Stomach (tissue), 9 donors: Measurements from ENCODE around the gene CYB5B. TPM values are rescaled to one million over a fixed set of nuclear protein-coding genes. Genes with fewer than 3 reads are reported as not detected.

ENCODE experiments used
- DNase-seq, 2 donors: peaks; one replicate each; pipeline versions ENCODE4 v3.0.0 to v3.0.0-alpha.2; 2013 to 2019
- H3K27ac ChIP-seq, 5 donors: fragments of 200-600 bp in 4 of 5; sonication (generic) in 4 of 5; one replicate each; pipeline ENCODE4 v1.5.1; 2013 to 2019; ENCODE audit warnings: mild to moderate bottlenecking in 1 of 5, moderate library complexity in 1 of 5
- H3K27me3 ChIP-seq, 3 donors: fragments of 200-600 bp; sonication (generic); one replicate each; pipeline ENCODE4 v1.5.1; 2017 to 2019; ENCODE audit warnings: mixed run types in 1 of 3
- H3K36me3 ChIP-seq, 4 donors: fragments of 200-600 bp; sonication (generic); 1 replicate in 3 of 4; 2 replicates in 1 of 4; pipeline ENCODE4 v1.5.1; 2016 to 2019
- H3K4me1 ChIP-seq, 4 donors: fragments of 200-600 bp; sonication (generic); one replicate each; pipeline ENCODE4 v1.5.1; 2016 to 2019
- H3K4me3 ChIP-seq, 4 donors: fragments of 200-600 bp; sonication (generic) in 3 of 4; one replicate each; pipeline ENCODE4 v1.5.1; 2016 to 2019; ENCODE audit warnings: mild to moderate bottlenecking in 1 of 4
- H3K9me3 ChIP-seq, 4 donors: fragments of 200-600 bp; sonication (generic); one replicate each; pipeline ENCODE4 v1.5.1; 2016 to 2019
- EP300 ChIP-seq: sonication (generic); formaldehyde crosslinking; IDR thresholded peaks from one replicate; pipeline ENCODE4 v1.6.1; 2017; ENCODE audit warnings: antibody characterized with exemption
- POLR2A ChIP-seq, 4 donors: fragments of 450-650 bp; IDR thresholded peaks; one replicate each; pipeline ENCODE4 v1.6.1; 2016; ENCODE audit warnings: antibody characterized with exemption in 4 of 4, control low read depth in 2 of 4, mild to moderate bottlenecking in 1 of 4, moderate library complexity in 1 of 4
- POLR2AphosphoS5 ChIP-seq, 3 donors: sonication (generic); formaldehyde crosslinking; IDR thresholded peaks; one replicate each; pipeline ENCODE4 v1.6.1; 2016; ENCODE audit warnings: antibody characterized with exemption in 3 of 3
- WGBS, 5 donors: extraction: QIAGEN DNeasy Blood & Tissue Kit in 3 of 5; methylation state at CpG; one replicate each; pipeline versions ENCODE4 v1.1.5 to v1.1.7; 2013 to 2018; 5-methylcytosine and 5-hydroxymethylcytosine counted together
- intact Hi-C: fragments of 100-400 bp; cut with DNase I; formaldehyde crosslinking; loops from one replicate; pipeline ENCODE4 v1.15.1; 2023; ENCODE audit warnings: low total_unique reads
- polyA plus RNA-seq, 3 donors: library from polyadenylated mRNA; stranded (reverse); fragments of 200-250 nt; gene quantifications; one replicate each; pipeline ENCODE4 v1.2.3, GENCODE V29; 2013
- total RNA-seq, 5 donors: library from RNA; depleted of rRNA; stranded (reverse); fragments of >200 nt; gene quantifications; one replicate each; pipeline versions ENCODE4 v1.1.0 to v1.2.3, GENCODE V29; 2014 to 2016
- TF ChIP-seq, protein P1 (sequence below), 7 experiments: fragments of 450-650 bp in 4 of 7; fragments of 200-600 bp in 3 of 7; sonication (generic) in 3 of 7; IDR thresholded peaks; one replicate each; pipeline ENCODE4 v1.5.1; 2016 to 2019; ENCODE audit warnings: antibody characterized with exemption in 7 of 7, control low read depth in 2 of 7, mild to moderate bottlenecking in 1 of 7
- donor health status: healthy with polysubstance abuse.
- donor health status: Bipolar disorder and iron deficiency.
- donor health status: healthy.

Gene CYB5B
- total and polyA plus RNA-seq, 8 donors: 9.3 to 76.3 (median 49.8) TPM

DNA sequence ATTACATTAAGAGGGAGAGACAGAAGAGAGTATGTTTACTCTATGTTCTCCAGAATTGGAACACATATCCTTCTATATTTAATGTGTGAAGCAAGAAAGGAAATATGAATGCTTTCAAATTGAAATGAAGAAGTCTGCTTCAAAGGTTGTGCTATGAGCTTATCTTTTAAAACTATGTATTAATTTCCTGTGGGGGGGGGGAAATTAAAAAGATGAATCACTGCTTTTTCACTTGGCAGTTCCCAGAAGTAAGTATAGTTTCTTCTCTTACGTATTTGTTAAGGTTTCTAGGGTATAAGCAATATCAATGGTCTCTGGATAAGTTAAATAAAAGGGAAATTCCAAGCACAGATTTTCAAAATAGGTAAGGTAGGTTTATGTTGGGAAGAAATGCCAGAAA is 45.7 kb upstream of the CYB5B start:
- Histone ChIP-seq H3K27me3 (no peaks in the 10 kb centered on the region), H3K4me1 (peaks cover under 1 to 30% (median 11%) of the 10 kb centered on the region in 4 donors), H3K9me3 (no peaks in the 10 kb centered on the region), H3K4me3 (no peak overlapping the region), H3K27ac (no peak overlapping the region), H3K36me3 (peaks cover 10 to 81% (median 76%) of the 10 kb centered on the region in 4 donors)
- no peak for DNase-seq
- TF ChIP-seq EP300: no peak
- no peak for TF ChIP-seq POLR2A (IDR thresholded peaks at IDR 0.05)
- TF ChIP-seq POLR2AphosphoS5 (IDR thresholded peaks at IDR 0.05): no peak
- TF ChIP-seq, protein P1, sequence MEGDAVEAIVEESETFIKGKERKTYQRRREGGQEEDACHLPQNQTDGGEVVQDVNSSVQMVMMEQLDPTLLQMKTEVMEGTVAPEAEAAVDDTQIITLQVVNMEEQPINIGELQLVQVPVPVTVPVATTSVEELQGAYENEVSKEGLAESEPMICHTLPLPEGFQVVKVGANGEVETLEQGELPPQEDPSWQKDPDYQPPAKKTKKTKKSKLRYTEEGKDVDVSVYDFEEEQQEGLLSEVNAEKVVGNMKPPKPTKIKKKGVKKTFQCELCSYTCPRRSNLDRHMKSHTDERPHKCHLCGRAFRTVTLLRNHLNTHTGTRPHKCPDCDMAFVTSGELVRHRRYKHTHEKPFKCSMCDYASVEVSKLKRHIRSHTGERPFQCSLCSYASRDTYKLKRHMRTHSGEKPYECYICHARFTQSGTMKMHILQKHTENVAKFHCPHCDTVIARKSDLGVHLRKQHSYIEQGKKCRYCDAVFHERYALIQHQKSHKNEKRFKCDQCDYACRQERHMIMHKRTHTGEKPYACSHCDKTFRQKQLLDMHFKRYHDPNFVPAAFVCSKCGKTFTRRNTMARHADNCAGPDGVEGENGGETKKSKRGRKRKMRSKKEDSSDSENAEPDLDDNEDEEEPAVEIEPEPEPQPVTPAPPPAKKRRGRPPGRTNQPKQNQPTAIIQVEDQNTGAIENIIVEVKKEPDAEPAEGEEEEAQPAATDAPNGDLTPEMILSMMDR (IDR thresholded peaks at IDR 0.05): no peak
- 59 to 84% (median 75%) methylated on average over 1 of the region's 1 CpG for WGBS, 5 donors
- intact Hi-C loops: no loop called here

DNA sequence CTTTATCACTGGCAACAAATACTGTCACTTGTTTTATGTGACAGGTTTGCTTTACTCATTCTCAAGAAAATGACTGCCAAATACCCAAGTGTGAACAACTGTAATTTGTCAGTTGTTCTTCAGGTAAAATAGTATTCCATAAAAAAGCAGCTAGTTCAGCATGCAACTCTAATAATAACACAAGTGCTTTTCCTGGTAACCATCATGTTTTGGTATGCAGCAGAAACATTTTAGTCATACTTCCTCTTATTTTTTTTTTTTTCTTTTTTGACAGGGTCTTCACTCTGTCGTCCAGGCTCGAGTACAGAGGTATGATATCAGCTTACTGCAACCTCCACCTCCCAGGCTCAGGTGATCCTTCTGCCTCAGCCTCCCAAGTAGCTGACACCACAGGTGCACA is 43.2 kb upstream of the CYB5B start:
- no peak for DNase-seq
- intact Hi-C loops: no loop called here
- TF ChIP-seq, protein P1 (IDR thresholded peaks at IDR 0.05): no peak
- TF ChIP-seq POLR2A (IDR thresholded peaks at IDR 0.05) (no peak), POLR2AphosphoS5 (IDR thresholded peaks at IDR 0.05) (no peak), EP300 (no peak)
- peaks cover 14 to 46% (median 30%) of the 10 kb centered on the region in 4 donors for H3K4me1 ChIP-seq
- H3K4me3 ChIP-seq: no peak overlapping the region
- no peaks in the 10 kb centered on the region for H3K27me3 ChIP-seq
- no peak overlapping the region for H3K27ac ChIP-seq
- H3K9me3 ChIP-seq: no peaks in the 10 kb centered on the region
- 50 to 88% (median 65%) methylated on average over 2 of the region's 2 CpGs for whole genome bisulfite sequencing, 5 donors
- H3K36me3 ChIP-seq: peaks cover 10 to 77% (median 72%) of the 10 kb centered on the region in 4 donors

DNA sequence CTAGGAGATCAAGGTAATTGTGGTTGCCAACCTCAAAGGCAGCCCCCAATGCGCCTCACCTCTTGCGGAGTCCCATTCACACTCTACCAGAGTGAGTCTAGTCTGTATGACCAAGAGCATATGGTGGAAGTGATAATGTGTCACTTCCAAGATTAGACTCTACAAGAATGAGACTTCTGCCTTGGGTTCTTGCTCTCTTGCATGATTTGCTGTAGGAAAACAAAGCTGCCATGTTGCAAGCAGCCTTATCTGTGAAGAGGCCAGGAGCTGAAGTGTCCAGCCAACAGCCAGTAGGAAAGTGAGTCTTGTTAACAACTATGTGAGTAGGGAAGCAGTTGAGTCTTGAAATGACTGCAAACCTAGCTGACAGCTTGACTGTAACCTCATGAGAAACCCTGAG is 42.0 kb upstream of the CYB5B start:
- 96 to 100% (median 99%) methylated on average over 2 of the region's 2 CpGs for WGBS, 5 donors
- H3K27me3 ChIP-seq: no peaks in the 10 kb centered on the region
- intact Hi-C loops: no loop called here
- H3K9me3 ChIP-seq: no peaks in the 10 kb centered on the region
- DNase-seq: no peak
- H3K4me1 ChIP-seq: peaks cover 14 to 48% (median 31%) of the 10 kb centered on the region in 4 donors
- TF ChIP-seq, protein P1 (IDR thresholded peaks at IDR 0.05): no peak
- TF ChIP-seq POLR2A (IDR thresholded peaks at IDR 0.05) (no peak), EP300 (no peak), POLR2AphosphoS5 (IDR thresholded peaks at IDR 0.05) (no peak)
- peaks cover 10 to 68% (median 66%) of the 10 kb centered on the region in 4 donors for H3K36me3 ChIP-seq
- H3K27ac ChIP-seq: no peak overlapping the region
- H3K4me3 ChIP-seq: no peak overlapping the region

DNA sequence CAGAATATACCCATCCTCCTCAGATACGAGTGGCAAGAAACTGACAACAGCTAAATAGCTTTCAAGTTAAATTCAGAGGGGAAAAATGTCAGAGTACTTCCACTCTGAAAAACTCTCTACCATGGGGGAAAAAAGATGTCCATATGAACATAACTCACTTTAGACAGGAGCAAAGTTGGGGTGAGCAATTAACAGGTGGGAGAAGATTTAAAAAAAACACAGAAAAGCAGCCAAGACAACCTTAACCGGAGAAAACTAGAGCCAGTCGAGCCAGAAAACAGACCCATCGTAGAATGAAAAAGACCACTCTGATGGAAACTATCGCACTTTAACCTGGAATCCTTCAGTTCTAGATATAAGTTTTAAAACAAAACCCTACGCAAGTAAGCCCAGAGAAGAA is 39.4 kb upstream of the CYB5B start:
- Histone ChIP-seq H3K27ac (peak overlapping the region; percentile 89 to 98 (median 92)), H3K36me3 (peaks cover 8 to 44% (median 41%) of the 10 kb centered on the region in 4 donors), H3K9me3 (no peaks in the 10 kb centered on the region), H3K4me1 (peaks cover 14 to 48% (median 28%) of the 10 kb centered on the region in 4 donors), H3K4me3 (peak overlapping the region; percentile 73 to 85 (median 80)), H3K27me3 (no peaks in the 10 kb centered on the region)
- WGBS, 5 donors: 2 to 3% (median 2%) methylated on average over 6 of the region's 6 CpGs
- intact Hi-C loops: no loop called here
- DNase-seq: no peak
- no peak for TF ChIP-seq EP300
- no peak for TF ChIP-seq POLR2AphosphoS5 (IDR thresholded peaks at IDR 0.05)
- TF ChIP-seq, protein P1 (IDR thresholded peaks at IDR 0.05): no peak
- TF ChIP-seq POLR2A (IDR thresholded peaks at IDR 0.05): no peak
